Mucosa of descending colon (tissue), 3 donors: ENCODE results near the gene PRPF40A. TPM values are rescaled to one million over a fixed set of nuclear protein-coding genes. Genes with fewer than 3 reads are reported as not detected.

Source experiments
- ATAC-seq: fragments of 200-7000 bp; cut with Tn5 transposase; one replicate; pipeline ENCODE4 v1.9.1; 2020; ENCODE audit warnings: mild to moderate bottlenecking, moderate library complexity
- DNase-seq, 3 donors: peaks; one replicate each; pipeline ENCODE4 v3.0.0-alpha.2; 2020
- H3K36me3 ChIP-seq: fragments of 200-600 bp; one replicate; pipeline ENCODE4 v1.8.0; 2021; ENCODE audit warnings: low read depth, mild to moderate bottlenecking
- H3K4me1 ChIP-seq: fragments of 200-600 bp; one replicate; pipeline ENCODE4 v1.8.0; 2021; ENCODE audit warnings: low read depth, mild to moderate bottlenecking
- H3K4me3 ChIP-seq: fragments of 200-600 bp; one replicate; pipeline ENCODE4 v1.8.0; 2021; ENCODE audit warnings: mild to moderate bottlenecking
- H3K9me3 ChIP-seq: fragments of 200-600 bp; one replicate; pipeline ENCODE4 v1.8.0; 2021; ENCODE audit warnings: mild to moderate bottlenecking
- intact Hi-C, 2 donors: fragments of 100-400 bp; cut with DNase I in 1 of 2; cut with micrococcal nuclease in 1 of 2; formaldehyde crosslinking; loops; one replicate each; pipeline versions ENCODE4 v1.11.0 to v1.11.1; 2022; cut with DNase I, micrococcal nuclease
- total RNA-seq, 3 donors: library from RNA; stranded (reverse); fragmentation: NEBNext Ultra II Directional in 2 of 3; extraction: Animal tissue kit (Norgen Biotek cat#: 25700) in 2 of 3; gene quantifications; one replicate each; pipeline versions ENCODE4 v1.2.1 to v1.2.4, GENCODE V29; 2021 to 2023
- TF ChIP-seq, protein P1 (sequence below): fragments of 200-600 bp; IDR thresholded peaks from one replicate; pipeline ENCODE4 v1.8.0; 2022; ENCODE audit warnings: antibody characterized with exemption, mild to moderate bottlenecking
- donor health status: DM: no; HTN: no; CAD: no; lungs with moderate emphysema.
- donor health status: DM: no; HTN: no; CAD: no.
- donor health status: DM: no; HTN: yes; CAD: no.

Gene PRPF40A
- total RNA-seq, 3 donors from 2014 or later = 66.6 to 87.4 (median 72.3) TPM

DNA sequence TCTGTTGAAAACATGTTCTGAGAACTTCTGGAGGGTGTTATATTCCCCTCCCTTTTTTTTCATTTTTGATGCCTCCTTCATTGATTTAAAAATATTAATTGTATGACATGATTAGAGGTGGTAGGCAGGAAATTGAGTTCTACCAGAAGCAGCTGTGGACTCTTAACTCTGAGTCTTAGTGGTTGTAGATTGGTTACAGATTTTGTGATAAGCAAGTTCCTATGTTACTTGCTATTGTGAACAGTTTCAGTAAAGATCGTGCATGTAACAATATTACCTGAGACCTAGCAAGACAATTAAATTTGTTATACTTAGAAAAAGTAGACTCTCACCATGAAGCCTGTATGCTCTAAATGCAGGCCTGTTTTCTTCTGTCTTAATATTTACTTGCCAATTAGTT lies 88.1 kb downstream of the PRPF40A start:
- DNase-seq (no peak), ATAC-seq (no peak)
- TF ChIP-seq, protein P1, sequence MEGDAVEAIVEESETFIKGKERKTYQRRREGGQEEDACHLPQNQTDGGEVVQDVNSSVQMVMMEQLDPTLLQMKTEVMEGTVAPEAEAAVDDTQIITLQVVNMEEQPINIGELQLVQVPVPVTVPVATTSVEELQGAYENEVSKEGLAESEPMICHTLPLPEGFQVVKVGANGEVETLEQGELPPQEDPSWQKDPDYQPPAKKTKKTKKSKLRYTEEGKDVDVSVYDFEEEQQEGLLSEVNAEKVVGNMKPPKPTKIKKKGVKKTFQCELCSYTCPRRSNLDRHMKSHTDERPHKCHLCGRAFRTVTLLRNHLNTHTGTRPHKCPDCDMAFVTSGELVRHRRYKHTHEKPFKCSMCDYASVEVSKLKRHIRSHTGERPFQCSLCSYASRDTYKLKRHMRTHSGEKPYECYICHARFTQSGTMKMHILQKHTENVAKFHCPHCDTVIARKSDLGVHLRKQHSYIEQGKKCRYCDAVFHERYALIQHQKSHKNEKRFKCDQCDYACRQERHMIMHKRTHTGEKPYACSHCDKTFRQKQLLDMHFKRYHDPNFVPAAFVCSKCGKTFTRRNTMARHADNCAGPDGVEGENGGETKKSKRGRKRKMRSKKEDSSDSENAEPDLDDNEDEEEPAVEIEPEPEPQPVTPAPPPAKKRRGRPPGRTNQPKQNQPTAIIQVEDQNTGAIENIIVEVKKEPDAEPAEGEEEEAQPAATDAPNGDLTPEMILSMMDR = no peak
- Histone ChIP-seq H3K4me3 (no peak overlapping the region), H3K9me3 (no peaks in the 10 kb centered on the region), H3K4me1 (no peaks in the 10 kb centered on the region), H3K36me3 (no peaks in the 10 kb centered on the region)
- intact Hi-C loops = no loop called here

DNA sequence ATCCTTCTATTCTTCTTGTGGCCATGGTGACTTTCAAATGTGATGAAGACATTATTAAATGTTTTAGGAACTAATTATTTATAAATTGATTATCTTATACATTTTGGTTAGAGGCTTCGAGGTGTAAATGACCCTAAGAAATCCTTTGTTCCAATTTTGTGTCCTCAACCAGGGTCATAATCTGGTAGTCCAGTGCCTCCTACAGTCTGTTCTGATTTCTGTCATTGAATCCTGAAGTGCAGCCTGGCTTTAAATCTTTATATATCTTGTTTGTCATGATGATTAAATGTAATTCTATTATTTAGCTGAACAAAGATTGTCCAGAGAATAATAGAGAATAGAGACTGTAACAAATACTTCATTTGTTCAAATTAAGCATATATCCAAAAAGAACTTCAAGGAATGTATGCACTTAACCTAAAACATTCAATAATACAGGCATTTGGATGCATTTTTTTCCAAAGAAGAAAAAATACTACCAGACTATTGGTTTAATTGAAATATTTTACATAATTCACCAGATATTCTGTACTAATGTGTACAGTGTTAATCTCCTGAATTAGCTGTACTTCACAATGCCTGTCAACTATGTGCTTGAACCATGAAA lies 89.8 kb downstream of the PRPF40A start:
- H3K4me1 ChIP-seq = no peaks in the 10 kb centered on the region
- DNase-seq (peak in 1 of 3 donors; percentile 45), ATAC-seq (peak; percentile 36)
- TF ChIP-seq, protein P1 = no peak
- H3K36me3 ChIP-seq = no peaks in the 10 kb centered on the region
- intact Hi-C loops = no loop called here
- no peak overlapping the region for H3K4me3 ChIP-seq
- H3K9me3 ChIP-seq = no peaks in the 10 kb centered on the region

DNA sequence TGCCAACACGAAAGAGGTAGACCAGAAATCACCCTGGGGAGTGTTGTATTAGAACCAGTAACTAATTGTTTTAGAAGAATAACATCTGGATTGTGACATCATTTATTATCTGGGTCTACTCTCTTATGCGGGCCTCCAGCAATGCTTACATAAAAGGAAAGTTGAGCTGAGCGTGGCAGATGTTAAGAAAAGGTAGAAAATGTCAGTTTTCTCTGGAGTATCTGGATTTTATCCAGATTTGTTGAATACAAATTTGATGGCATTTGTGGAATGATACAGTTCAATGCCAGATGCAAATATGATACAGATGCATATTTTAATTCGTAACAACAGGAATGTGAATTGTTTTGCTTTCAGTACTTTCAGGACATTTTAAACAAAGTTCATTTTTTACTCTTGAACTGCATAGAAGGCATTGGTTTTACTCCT lies 90.3 kb downstream of the PRPF40A start:
- Histone ChIP-seq H3K4me3 (no peak overlapping the region), H3K4me1 (no peaks in the 10 kb centered on the region), H3K36me3 (no peaks in the 10 kb centered on the region), H3K9me3 (no peaks in the 10 kb centered on the region)
- intact Hi-C loops = no loop called here
- TF ChIP-seq, protein P1 = no peak
- DNase-seq = no peak
- no peak for ATAC-seq

GRCh38 chr2:152624805-152625204 lies 92.5 kb downstream of the PRPF40A start:
- no peaks in the 10 kb centered on the region for H3K4me1 ChIP-seq
- H3K4me3 ChIP-seq = no peak overlapping the region
- DNase-seq (no peak), ATAC-seq (no peak)
- intact Hi-C loops = no loop called here
- TF ChIP-seq, protein P1 = no peak
- H3K36me3 ChIP-seq = no peaks in the 10 kb centered on the region
- no peaks in the 10 kb centered on the region for H3K9me3 ChIP-seq

- Histone ChIP-seq H3K4me1 (no peaks in the 10 kb centered on the region), H3K4me3 (no peak overlapping the region), H3K36me3 (no peaks in the 10 kb centered on the region), H3K9me3 (no peaks in the 10 kb centered on the region)
- DNase-seq (no peak), ATAC-seq (no peak)
- TF ChIP-seq, protein P1 = no peak
- intact Hi-C loops = no loop called here
These were observed 93.5 kb downstream of the PRPF40A start for GRCh38 chr2:152623775-152624174.
